Liver (tissue), 9 donors: ENCODE data around the gene MCF2L2. TPM values are rescaled to one million over a fixed set of nuclear protein-coding genes. Genes with fewer than 3 reads are reported as not detected.

ENCODE experiments used
- DNase-seq: peaks from one replicate; pipeline ENCODE4 v3.0.0-alpha.2; 2017; ENCODE audit warnings: low spot score
- H3K27ac ChIP-seq, 2 donors: one replicate each; pipeline ENCODE4 v1.7.0; 2013; ENCODE audit warnings: inconsistent platforms in 2 of 2, low read length in 2 of 2, control low read depth in 1 of 2, low read depth in 1 of 2, mild to moderate bottlenecking in 1 of 2
- H3K27me3 ChIP-seq, 4 donors: one replicate each; pipeline versions ENCODE4 v1.6.1 to v1.7.0; 2013; ENCODE audit warnings: low read length in 3 of 4, inconsistent platforms in 1 of 4, mild to moderate bottlenecking in 1 of 4, moderate library complexity in 1 of 4; ENCODE audit not compliant: control insufficient read depth in 4 of 4, insufficient read depth in 4 of 4
- H3K36me3 ChIP-seq, 4 donors: one replicate each; pipeline versions ENCODE4 v1.6.1 to v1.7.0; 2013; ENCODE audit warnings: low read length in 3 of 4, mild to moderate bottlenecking in 3 of 4, low read depth in 1 of 4, moderate library complexity in 1 of 4; ENCODE audit not compliant: control insufficient read depth in 4 of 4, insufficient read depth in 3 of 4
- H3K4me1 ChIP-seq, 4 donors: one replicate each; pipeline versions ENCODE4 v1.6.1 to v1.7.0; 2013; ENCODE audit warnings: low read length in 3 of 4, mild to moderate bottlenecking in 3 of 4, moderate library complexity in 1 of 4; ENCODE audit not compliant: control insufficient read depth in 4 of 4, insufficient read depth in 4 of 4
- H3K4me3 ChIP-seq, 3 donors: one replicate each; pipeline versions ENCODE4 v1.6.1 to v1.7.0; 2013; ENCODE audit warnings: low read length in 3 of 3, control low read depth in 1 of 3, low read depth in 1 of 3, mild to moderate bottlenecking in 1 of 3
- H3K9ac ChIP-seq, 2 donors: one replicate each; pipeline ENCODE4 v1.7.0; 2013; ENCODE audit warnings: low read length in 2 of 2, mild to moderate bottlenecking in 2 of 2, moderate library complexity in 2 of 2, control low read depth in 1 of 2, low read depth in 1 of 2
- H3K9me3 ChIP-seq, 4 donors: one replicate each; pipeline versions ENCODE4 v1.6.1 to v1.7.0; 2013; ENCODE audit warnings: low read length in 3 of 4; ENCODE audit not compliant: control insufficient read depth in 4 of 4
- EGR1 ChIP-seq, 2 donors: IDR thresholded peaks; 2 replicates each; pipeline ENCODE4 v1.6.1; 2016 to 2018; ENCODE audit warnings: antibody characterized with exemption in 2 of 2, low read depth in 2 of 2
- FOXA1 ChIP-seq: IDR thresholded peaks from 2 replicates; pipeline ENCODE4 v1.6.1; 2016; ENCODE audit warnings: antibody characterized with exemption
- FOXA2 ChIP-seq: IDR thresholded peaks from 2 replicates; pipeline ENCODE4 v1.6.1; 2016; ENCODE audit warnings: antibody characterized with exemption
- NR2F2 ChIP-seq: IDR thresholded peaks from 2 replicates; pipeline ENCODE4 v1.6.1; 2016; ENCODE audit warnings: antibody characterized with exemption
- RAD21 ChIP-seq, 2 donors: IDR thresholded peaks; 2 replicates each; pipeline ENCODE4 v1.6.1; 2016; ENCODE audit warnings: antibody characterized with exemption in 2 of 2, mild to moderate bottlenecking in 2 of 2
- SP1 ChIP-seq: IDR thresholded peaks from 2 replicates; pipeline ENCODE4 v1.6.1; 2018; ENCODE audit warnings: antibody characterized with exemption, mild to moderate bottlenecking
- TAF1 ChIP-seq: conservative IDR thresholded peaks from 2 replicates; pipeline ENCODE4 v1.6.1; 2016; ENCODE audit warnings: antibody characterized with exemption, mild to moderate bottlenecking
- YY1 ChIP-seq: IDR thresholded peaks from 2 replicates; pipeline ENCODE4 v1.6.1; 2016; ENCODE audit warnings: antibody characterized with exemption, mild to moderate bottlenecking
- WGBS: extraction: QIAGEN DNeasy Blood & Tissue Kit; methylation state at CpG from one replicate; pipeline ENCODE4 v1.1.7; 2013; 5-methylcytosine and 5-hydroxymethylcytosine counted together
- polyA plus RNA-seq, 2 donors: library from polyadenylated mRNA; stranded (reverse) in 1 of 2; unstranded in 1 of 2; fragments of 200-250 nt in 1 of 2; fragments of >200 nt in 1 of 2; fragmentation: Nextera tagmentation in 1 of 2; extraction: Ambion mirVana in 1 of 2; gene quantifications; one replicate each; pipeline versions ENCODE4 v1.2.1 to v1.2.3, GENCODE V29; 2013 to 2015
- total RNA-seq, 2 donors: library from RNA; depleted of rRNA; stranded (reverse); fragments of >200 nt; gene quantifications; one replicate each; pipeline ENCODE4 v1.2.3, GENCODE V29; 2014
- TF ChIP-seq, protein P1 (sequence below): IDR thresholded peaks from 2 replicates; pipeline ENCODE4 v1.6.1; 2016; ENCODE audit warnings: antibody characterized with exemption
- TF ChIP-seq, protein P2 (sequence below): fragments of 150-350 bp; IDR thresholded peaks from 2 replicates; pipeline ENCODE4 v1.5.1; 2017; ENCODE audit warnings: improper control_type of control experiment, low read depth, low read length; ENCODE audit not compliant: missing input control
- TF ChIP-seq, protein P3 (sequence below): IDR thresholded peaks from 2 replicates; pipeline ENCODE4 v1.6.1; 2016; ENCODE audit warnings: antibody characterized with exemption
- TF ChIP-seq, protein P4 (sequence below): IDR thresholded peaks from 2 replicates; pipeline ENCODE4 v1.6.1; 2016; ENCODE audit warnings: antibody characterized with exemption, mild to moderate bottlenecking
- donor health status: healthy.
- donor health status: healthy.
- donor health status: healthy.
- donor health status: healthy.
- donor health status: healthy.

MCF2L2 gene
- total and polyA plus RNA-seq, 4 donors = 0.02 to 0.47 (median 0.17) TPM; not detected in 1

DNA sequence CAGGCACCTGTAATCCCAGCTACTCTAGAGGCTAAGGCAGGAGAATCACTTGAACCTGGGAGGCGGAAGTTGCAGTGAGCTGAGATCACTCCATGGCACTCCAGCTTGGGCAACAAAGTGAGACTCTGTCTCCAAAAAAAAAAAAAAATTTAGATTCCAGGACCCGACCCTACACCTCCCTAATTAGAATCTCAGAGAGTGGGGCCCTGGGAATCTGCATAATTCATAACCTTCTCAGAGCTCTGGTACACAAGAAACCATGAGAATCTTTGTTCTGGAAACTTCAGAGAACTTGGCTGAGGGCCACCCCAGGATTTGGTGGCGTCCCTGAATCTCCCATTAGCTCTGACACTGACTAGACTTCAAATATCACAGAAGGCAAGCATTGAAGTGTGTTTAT lies 143.8 kb downstream of the MCF2L2 start:
- Histone ChIP-seq H3K36me3 (no peaks in the 10 kb centered on the region), H3K9ac (no peak overlapping the region), H3K4me3 (no peak overlapping the region), H3K27ac (no peak overlapping the region), H3K4me1 (peaks cover 0 to 2% (median 0%) of the 10 kb centered on the region in 4 donors), H3K9me3 (no peaks in the 10 kb centered on the region), H3K27me3 (peaks cover 0 to 4% (median 0%) of the 10 kb centered on the region in 4 donors)
- no peak for DNase-seq
- no peak for TF ChIP-seq RAD21 (IDR thresholded peaks at IDR 0.05)
- no peak for TF ChIP-seq YY1
- TF ChIP-seq NR2F2 = no peak
- TF ChIP-seq FOXA1 = no peak
- TF ChIP-seq, protein P1, sequence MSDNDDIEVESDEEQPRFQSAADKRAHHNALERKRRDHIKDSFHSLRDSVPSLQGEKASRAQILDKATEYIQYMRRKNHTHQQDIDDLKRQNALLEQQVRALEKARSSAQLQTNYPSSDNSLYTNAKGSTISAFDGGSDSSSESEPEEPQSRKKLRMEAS = no peak
- TF ChIP-seq EGR1 (IDR thresholded peaks at IDR 0.05; ENCODE audit: low read depth in 2 of 2) = no peak
- no peak for TF ChIP-seq TAF1
- TF ChIP-seq, protein P2, sequence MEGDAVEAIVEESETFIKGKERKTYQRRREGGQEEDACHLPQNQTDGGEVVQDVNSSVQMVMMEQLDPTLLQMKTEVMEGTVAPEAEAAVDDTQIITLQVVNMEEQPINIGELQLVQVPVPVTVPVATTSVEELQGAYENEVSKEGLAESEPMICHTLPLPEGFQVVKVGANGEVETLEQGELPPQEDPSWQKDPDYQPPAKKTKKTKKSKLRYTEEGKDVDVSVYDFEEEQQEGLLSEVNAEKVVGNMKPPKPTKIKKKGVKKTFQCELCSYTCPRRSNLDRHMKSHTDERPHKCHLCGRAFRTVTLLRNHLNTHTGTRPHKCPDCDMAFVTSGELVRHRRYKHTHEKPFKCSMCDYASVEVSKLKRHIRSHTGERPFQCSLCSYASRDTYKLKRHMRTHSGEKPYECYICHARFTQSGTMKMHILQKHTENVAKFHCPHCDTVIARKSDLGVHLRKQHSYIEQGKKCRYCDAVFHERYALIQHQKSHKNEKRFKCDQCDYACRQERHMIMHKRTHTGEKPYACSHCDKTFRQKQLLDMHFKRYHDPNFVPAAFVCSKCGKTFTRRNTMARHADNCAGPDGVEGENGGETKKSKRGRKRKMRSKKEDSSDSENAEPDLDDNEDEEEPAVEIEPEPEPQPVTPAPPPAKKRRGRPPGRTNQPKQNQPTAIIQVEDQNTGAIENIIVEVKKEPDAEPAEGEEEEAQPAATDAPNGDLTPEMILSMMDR = no peak
- no peak for TF ChIP-seq SP1
- no peak for TF ChIP-seq FOXA2
- TF ChIP-seq, protein P3, sequence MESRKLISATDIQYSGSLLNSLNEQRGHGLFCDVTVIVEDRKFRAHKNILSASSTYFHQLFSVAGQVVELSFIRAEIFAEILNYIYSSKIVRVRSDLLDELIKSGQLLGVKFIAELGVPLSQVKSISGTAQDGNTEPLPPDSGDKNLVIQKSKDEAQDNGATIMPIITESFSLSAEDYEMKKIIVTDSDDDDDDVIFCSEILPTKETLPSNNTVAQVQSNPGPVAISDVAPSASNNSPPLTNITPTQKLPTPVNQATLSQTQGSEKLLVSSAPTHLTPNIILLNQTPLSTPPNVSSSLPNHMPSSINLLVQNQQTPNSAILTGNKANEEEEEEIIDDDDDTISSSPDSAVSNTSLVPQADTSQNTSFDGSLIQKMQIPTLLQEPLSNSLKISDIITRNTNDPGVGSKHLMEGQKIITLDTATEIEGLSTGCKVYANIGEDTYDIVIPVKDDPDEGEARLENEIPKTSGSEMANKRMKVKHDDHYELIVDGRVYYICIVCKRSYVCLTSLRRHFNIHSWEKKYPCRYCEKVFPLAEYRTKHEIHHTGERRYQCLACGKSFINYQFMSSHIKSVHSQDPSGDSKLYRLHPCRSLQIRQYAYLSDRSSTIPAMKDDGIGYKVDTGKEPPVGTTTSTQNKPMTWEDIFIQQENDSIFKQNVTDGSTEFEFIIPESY = no peak
- TF ChIP-seq, protein P4, sequence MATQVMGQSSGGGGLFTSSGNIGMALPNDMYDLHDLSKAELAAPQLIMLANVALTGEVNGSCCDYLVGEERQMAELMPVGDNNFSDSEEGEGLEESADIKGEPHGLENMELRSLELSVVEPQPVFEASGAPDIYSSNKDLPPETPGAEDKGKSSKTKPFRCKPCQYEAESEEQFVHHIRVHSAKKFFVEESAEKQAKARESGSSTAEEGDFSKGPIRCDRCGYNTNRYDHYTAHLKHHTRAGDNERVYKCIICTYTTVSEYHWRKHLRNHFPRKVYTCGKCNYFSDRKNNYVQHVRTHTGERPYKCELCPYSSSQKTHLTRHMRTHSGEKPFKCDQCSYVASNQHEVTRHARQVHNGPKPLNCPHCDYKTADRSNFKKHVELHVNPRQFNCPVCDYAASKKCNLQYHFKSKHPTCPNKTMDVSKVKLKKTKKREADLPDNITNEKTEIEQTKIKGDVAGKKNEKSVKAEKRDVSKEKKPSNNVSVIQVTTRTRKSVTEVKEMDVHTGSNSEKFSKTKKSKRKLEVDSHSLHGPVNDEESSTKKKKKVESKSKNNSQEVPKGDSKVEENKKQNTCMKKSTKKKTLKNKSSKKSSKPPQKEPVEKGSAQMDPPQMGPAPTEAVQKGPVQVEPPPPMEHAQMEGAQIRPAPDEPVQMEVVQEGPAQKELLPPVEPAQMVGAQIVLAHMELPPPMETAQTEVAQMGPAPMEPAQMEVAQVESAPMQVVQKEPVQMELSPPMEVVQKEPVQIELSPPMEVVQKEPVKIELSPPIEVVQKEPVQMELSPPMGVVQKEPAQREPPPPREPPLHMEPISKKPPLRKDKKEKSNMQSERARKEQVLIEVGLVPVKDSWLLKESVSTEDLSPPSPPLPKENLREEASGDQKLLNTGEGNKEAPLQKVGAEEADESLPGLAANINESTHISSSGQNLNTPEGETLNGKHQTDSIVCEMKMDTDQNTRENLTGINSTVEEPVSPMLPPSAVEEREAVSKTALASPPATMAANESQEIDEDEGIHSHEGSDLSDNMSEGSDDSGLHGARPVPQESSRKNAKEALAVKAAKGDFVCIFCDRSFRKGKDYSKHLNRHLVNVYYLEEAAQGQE = no peak
- 95% methylated on average over 3 of the region's 3 CpGs for WGBS

DNA sequence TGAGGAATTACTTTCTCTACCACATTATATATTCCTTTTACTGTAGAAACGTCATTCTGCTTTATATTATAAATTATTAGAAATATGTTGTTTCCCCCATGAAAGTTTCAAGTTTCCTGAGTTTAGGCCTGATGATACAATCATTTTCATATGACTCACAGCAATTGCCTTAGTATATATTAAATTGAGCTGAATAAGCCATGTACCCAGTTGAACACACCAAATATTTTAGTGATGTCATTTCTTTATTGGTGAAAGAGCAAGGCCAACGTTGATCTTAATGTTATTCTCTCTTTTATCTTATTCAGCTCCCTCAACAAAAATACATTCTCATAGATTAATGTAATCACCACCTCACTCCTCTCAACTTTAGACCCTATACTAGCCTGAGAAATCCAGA lies 144.5 kb downstream of the MCF2L2 start:
- TF ChIP-seq EGR1 (IDR thresholded peaks at IDR 0.05; ENCODE audit: low read depth in 2 of 2) (no peak), SP1 (no peak), NR2F2 (no peak)
- TF ChIP-seq, protein P1 = no peak
- 80% methylated on average over 2 of the region's 2 CpGs for WGBS
- H3K36me3 ChIP-seq = no peaks in the 10 kb centered on the region
- peaks cover 0 to 2% (median 0%) of the 10 kb centered on the region in 4 donors for H3K4me1 ChIP-seq
- H3K27me3 ChIP-seq = peaks cover 0 to 4% (median 0%) of the 10 kb centered on the region in 4 donors
- no peaks in the 10 kb centered on the region for H3K9me3 ChIP-seq
- H3K27ac ChIP-seq = no peak overlapping the region
- no peak overlapping the region for H3K9ac ChIP-seq
- H3K4me3 ChIP-seq = no peak overlapping the region
- DNase-seq = no peak
